NCI-H774 (cell line): Measurements from ENCODE around the gene CD82.
"Not testable (repeated sequence)": the region's sequence is repeated elsewhere in the genome, so short reads cannot be mapped to it uniquely, and the experiment has no call there.

Source experiments
- DNase-seq: peaks from one replicate; lab custom pipeline; 2025; lab: John Stamatoyannopoulos, UW

Gene CD82

GRCh38 chr11:44632466-44633123, 67.1 kb downstream of the CD82 start:
- DNase-seq = no peak

- no peak for DNase-seq
Measured at GRCh38 chr11:44633641-44634040, 68.2 kb downstream of the CD82 start.

GRCh38 chr11:44634401-44635281, 69.2 kb downstream of the CD82 start:
- peak; percentile 52 for DNase-seq

- no peak for DNase-seq
Measured at GRCh38 chr11:44637487-44637886, 72.0 kb downstream of the CD82 start.

GRCh38 chr11:44638032-44638431, 72.6 kb downstream of the CD82 start:
- DNase-seq = no peak

GRCh38 chr11:44643217-44643616, 77.8 kb downstream of the CD82 start:
- no peak for DNase-seq

- no peak for DNase-seq
Measured at GRCh38 chr11:44645827-44646226, 80.4 kb downstream of the CD82 start.

GRCh38 chr11:44647255-44647955, 81.9 kb downstream of the CD82 start:
- DNase-seq = not testable (repeated sequence)

GRCh38 chr11:44648109-44648508, 82.6 kb downstream of the CD82 start:
- DNase-seq = no peak

GRCh38 chr11:44651535-44652155, 86.2 kb downstream of the CD82 start:
- DNase-seq = no peak

GRCh38 chr11:44652901-44653644, 87.6 kb downstream of the CD82 start:
- DNase-seq = no peak

GRCh38 chr11:44654057-44654456, 88.6 kb downstream of the CD82 start:
- DNase-seq = no peak

GRCh38 chr11:44654596-44654995, 89.1 kb downstream of the CD82 start:
- no peak for DNase-seq

- DNase-seq = no peak
Measured at GRCh38 chr11:44657836-44658505, 92.5 kb downstream of the CD82 start.

- no peak for DNase-seq
Measured at GRCh38 chr11:44658506-44658850, 93.0 kb downstream of the CD82 start.

GRCh38 chr11:44659641-44660040, 94.2 kb downstream of the CD82 start:
- no peak for DNase-seq

GRCh38 chr11:44660535-44660934, 95.1 kb downstream of the CD82 start:
- not testable (repeated sequence) for DNase-seq

GRCh38 chr11:44661311-44661717, 95.9 kb downstream of the CD82 start:
- DNase-seq = no peak
